Liver (tissue), 9 donors: ENCODE data around the gene SLFN12. TPM values are rescaled to one million over a fixed set of nuclear protein-coding genes. Genes with fewer than 3 reads are reported as not detected.

ENCODE experiments used
- DNase-seq: peaks from one replicate; pipeline ENCODE4 v3.0.0-alpha.2; 2017; ENCODE audit warnings: low spot score
- H3K27ac ChIP-seq, 2 donors: one replicate each; pipeline ENCODE4 v1.7.0; 2013; ENCODE audit warnings: inconsistent platforms in 2 of 2, low read length in 2 of 2, control low read depth in 1 of 2, low read depth in 1 of 2, mild to moderate bottlenecking in 1 of 2
- H3K27me3 ChIP-seq, 4 donors: one replicate each; pipeline versions ENCODE4 v1.6.1 to v1.7.0; 2013; ENCODE audit warnings: low read length in 3 of 4, inconsistent platforms in 1 of 4, mild to moderate bottlenecking in 1 of 4, moderate library complexity in 1 of 4; ENCODE audit not compliant: control insufficient read depth in 4 of 4, insufficient read depth in 4 of 4
- H3K36me3 ChIP-seq, 4 donors: one replicate each; pipeline versions ENCODE4 v1.6.1 to v1.7.0; 2013; ENCODE audit warnings: low read length in 3 of 4, mild to moderate bottlenecking in 3 of 4, low read depth in 1 of 4, moderate library complexity in 1 of 4; ENCODE audit not compliant: control insufficient read depth in 4 of 4, insufficient read depth in 3 of 4
- H3K4me1 ChIP-seq, 4 donors: one replicate each; pipeline versions ENCODE4 v1.6.1 to v1.7.0; 2013; ENCODE audit warnings: low read length in 3 of 4, mild to moderate bottlenecking in 3 of 4, moderate library complexity in 1 of 4; ENCODE audit not compliant: control insufficient read depth in 4 of 4, insufficient read depth in 4 of 4
- H3K4me3 ChIP-seq, 3 donors: one replicate each; pipeline versions ENCODE4 v1.6.1 to v1.7.0; 2013; ENCODE audit warnings: low read length in 3 of 3, control low read depth in 1 of 3, low read depth in 1 of 3, mild to moderate bottlenecking in 1 of 3
- H3K9ac ChIP-seq, 2 donors: one replicate each; pipeline ENCODE4 v1.7.0; 2013; ENCODE audit warnings: low read length in 2 of 2, mild to moderate bottlenecking in 2 of 2, moderate library complexity in 2 of 2, control low read depth in 1 of 2, low read depth in 1 of 2
- H3K9me3 ChIP-seq, 4 donors: one replicate each; pipeline versions ENCODE4 v1.6.1 to v1.7.0; 2013; ENCODE audit warnings: low read length in 3 of 4; ENCODE audit not compliant: control insufficient read depth in 4 of 4
- EGR1 ChIP-seq, 2 donors: IDR thresholded peaks; 2 replicates each; pipeline ENCODE4 v1.6.1; 2016 to 2018; ENCODE audit warnings: antibody characterized with exemption in 2 of 2, low read depth in 2 of 2
- FOXA1 ChIP-seq: IDR thresholded peaks from 2 replicates; pipeline ENCODE4 v1.6.1; 2016; ENCODE audit warnings: antibody characterized with exemption
- GABPA ChIP-seq, 2 donors: IDR thresholded peaks in 1 of 2; conservative IDR thresholded peaks in 1 of 2; 2 replicates each; pipeline ENCODE4 v1.6.1; 2016; ENCODE audit warnings: antibody characterized with exemption in 2 of 2, mild to moderate bottlenecking in 1 of 2, moderate library complexity in 1 of 2
- HNF4A ChIP-seq, 2 donors: conservative IDR thresholded peaks; 2 replicates each; pipeline ENCODE4 v1.6.1; 2016; ENCODE audit warnings: antibody characterized with exemption in 2 of 2, mild to moderate bottlenecking in 2 of 2
- HNF4G ChIP-seq: IDR thresholded peaks from 2 replicates; pipeline ENCODE4 v1.6.1; 2016; ENCODE audit warnings: antibody characterized with exemption
- JUND ChIP-seq, 2 donors: IDR thresholded peaks; 2 replicates each; pipeline ENCODE4 v1.6.1; 2016; ENCODE audit warnings: antibody characterized with exemption in 2 of 2
- RAD21 ChIP-seq, 2 donors: IDR thresholded peaks; 2 replicates each; pipeline ENCODE4 v1.6.1; 2016; ENCODE audit warnings: antibody characterized with exemption in 2 of 2, mild to moderate bottlenecking in 2 of 2
- RXRA ChIP-seq, 2 donors: IDR thresholded peaks; 2 replicates each; pipeline ENCODE4 v1.6.1; 2017 to 2018; ENCODE audit warnings: antibody characterized with exemption in 2 of 2, mild to moderate bottlenecking in 1 of 2
- SP1 ChIP-seq: IDR thresholded peaks from 2 replicates; pipeline ENCODE4 v1.6.1; 2018; ENCODE audit warnings: antibody characterized with exemption, mild to moderate bottlenecking
- TAF1 ChIP-seq: conservative IDR thresholded peaks from 2 replicates; pipeline ENCODE4 v1.6.1; 2016; ENCODE audit warnings: antibody characterized with exemption, mild to moderate bottlenecking
- YY1 ChIP-seq: IDR thresholded peaks from 2 replicates; pipeline ENCODE4 v1.6.1; 2016; ENCODE audit warnings: antibody characterized with exemption, mild to moderate bottlenecking
- WGBS: extraction: QIAGEN DNeasy Blood & Tissue Kit; methylation state at CpG from one replicate; pipeline ENCODE4 v1.1.7; 2013; 5-methylcytosine and 5-hydroxymethylcytosine counted together
- polyA plus RNA-seq, 2 donors: library from polyadenylated mRNA; stranded (reverse) in 1 of 2; unstranded in 1 of 2; fragments of 200-250 nt in 1 of 2; fragments of >200 nt in 1 of 2; fragmentation: Nextera tagmentation in 1 of 2; extraction: Ambion mirVana in 1 of 2; gene quantifications; one replicate each; pipeline versions ENCODE4 v1.2.1 to v1.2.3, GENCODE V29; 2013 to 2015
- total RNA-seq, 2 donors: library from RNA; depleted of rRNA; stranded (reverse); fragments of >200 nt; gene quantifications; one replicate each; pipeline ENCODE4 v1.2.3, GENCODE V29; 2014
- TF ChIP-seq, protein P1 (sequence below): fragments of 150-350 bp; IDR thresholded peaks from 2 replicates; pipeline ENCODE4 v1.5.1; 2017; ENCODE audit warnings: improper control_type of control experiment, low read depth, low read length; ENCODE audit not compliant: missing input control
- TF ChIP-seq, protein P2 (sequence below): IDR thresholded peaks from 2 replicates; pipeline ENCODE4 v1.6.1; 2016; ENCODE audit warnings: antibody characterized with exemption, mild to moderate bottlenecking
- TF ChIP-seq, protein P3 (sequence below): IDR thresholded peaks from 2 replicates; pipeline ENCODE4 v1.6.1; 2016; ENCODE audit warnings: antibody characterized with exemption
- donor health status: healthy.
- donor health status: healthy.
- donor health status: healthy.
- donor health status: healthy.
- donor health status: healthy.

SLFN12 gene
- total and polyA plus RNA-seq, 4 donors, result 0.91 to 5.0 (median 2.2) TPM

DNA sequence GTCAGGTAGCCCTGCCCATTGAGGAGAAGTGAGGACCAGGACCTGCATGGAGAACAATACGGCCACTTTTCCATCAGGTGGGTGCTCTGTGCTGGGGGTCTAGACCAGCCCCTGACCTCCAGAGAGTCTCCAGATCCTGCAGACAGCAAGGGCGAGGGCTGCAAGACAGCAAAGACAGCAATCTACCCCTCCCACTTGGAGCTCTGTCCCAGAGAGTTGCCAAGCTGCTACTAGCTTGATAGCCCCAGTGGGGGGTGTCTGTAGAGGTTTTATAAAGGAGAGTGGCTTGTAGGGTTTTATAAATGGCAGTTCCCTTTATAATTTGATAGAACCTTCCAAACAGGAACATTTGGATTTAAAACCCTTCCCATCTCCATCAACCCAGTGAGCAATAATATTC is 42.1 kb downstream of the SLFN12 start:
- TF ChIP-seq TAF1 (no peak), JUND (IDR thresholded peaks at IDR 0.05) (no peak), YY1 (no peak), RAD21 (IDR thresholded peaks at IDR 0.05) (no peak)
- Histone ChIP-seq H3K27me3 (peaks cover 0 to 9% (median 2%) of the 10 kb centered on the region in 4 donors), H3K9me3 (no peaks in the 10 kb centered on the region), H3K4me3 (no peak overlapping the region), H3K27ac (no peak overlapping the region), H3K4me1 (no peaks in the 10 kb centered on the region), H3K36me3 (no peaks in the 10 kb centered on the region), H3K9ac (no peak overlapping the region)
- WGBS, result 63% methylated on average over 2 of the region's 2 CpGs
- DNase-seq, result no peak

DNA sequence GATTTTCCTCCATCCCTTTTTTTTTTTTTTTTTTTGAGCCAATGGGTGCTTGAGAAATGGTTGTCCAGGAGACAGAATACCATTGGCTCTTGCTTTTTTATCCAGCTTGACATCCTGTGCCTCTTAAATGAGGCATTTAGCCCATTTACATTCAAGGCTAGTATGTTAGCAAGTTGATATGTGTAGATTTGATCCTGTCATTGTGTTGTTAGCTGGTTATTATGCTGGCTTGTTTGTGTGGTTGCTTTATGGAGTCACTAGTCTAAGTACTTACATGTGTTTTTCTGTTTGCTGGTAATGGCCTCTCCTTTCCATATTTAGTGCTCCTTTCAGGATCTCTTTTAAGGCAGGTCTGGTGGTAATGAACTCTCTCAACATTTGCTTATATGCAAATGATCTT is 44.8 kb downstream of the SLFN12 start:
- no peak for TF ChIP-seq HNF4G
- no peak for TF ChIP-seq YY1
- TF ChIP-seq, protein P1, sequence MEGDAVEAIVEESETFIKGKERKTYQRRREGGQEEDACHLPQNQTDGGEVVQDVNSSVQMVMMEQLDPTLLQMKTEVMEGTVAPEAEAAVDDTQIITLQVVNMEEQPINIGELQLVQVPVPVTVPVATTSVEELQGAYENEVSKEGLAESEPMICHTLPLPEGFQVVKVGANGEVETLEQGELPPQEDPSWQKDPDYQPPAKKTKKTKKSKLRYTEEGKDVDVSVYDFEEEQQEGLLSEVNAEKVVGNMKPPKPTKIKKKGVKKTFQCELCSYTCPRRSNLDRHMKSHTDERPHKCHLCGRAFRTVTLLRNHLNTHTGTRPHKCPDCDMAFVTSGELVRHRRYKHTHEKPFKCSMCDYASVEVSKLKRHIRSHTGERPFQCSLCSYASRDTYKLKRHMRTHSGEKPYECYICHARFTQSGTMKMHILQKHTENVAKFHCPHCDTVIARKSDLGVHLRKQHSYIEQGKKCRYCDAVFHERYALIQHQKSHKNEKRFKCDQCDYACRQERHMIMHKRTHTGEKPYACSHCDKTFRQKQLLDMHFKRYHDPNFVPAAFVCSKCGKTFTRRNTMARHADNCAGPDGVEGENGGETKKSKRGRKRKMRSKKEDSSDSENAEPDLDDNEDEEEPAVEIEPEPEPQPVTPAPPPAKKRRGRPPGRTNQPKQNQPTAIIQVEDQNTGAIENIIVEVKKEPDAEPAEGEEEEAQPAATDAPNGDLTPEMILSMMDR, result no peak
- TF ChIP-seq RAD21 (IDR thresholded peaks at IDR 0.05), result no peak
- H3K4me3 ChIP-seq, result no peak overlapping the region
- peaks cover 0 to 6% (median 2%) of the 10 kb centered on the region in 4 donors for H3K27me3 ChIP-seq
- no peak overlapping the region for H3K9ac ChIP-seq
- H3K27ac ChIP-seq, result no peak overlapping the region
- no peak for DNase-seq
- H3K4me1 ChIP-seq, result no peaks in the 10 kb centered on the region
- H3K36me3 ChIP-seq, result no peaks in the 10 kb centered on the region
- H3K9me3 ChIP-seq, result no peaks in the 10 kb centered on the region

DNA sequence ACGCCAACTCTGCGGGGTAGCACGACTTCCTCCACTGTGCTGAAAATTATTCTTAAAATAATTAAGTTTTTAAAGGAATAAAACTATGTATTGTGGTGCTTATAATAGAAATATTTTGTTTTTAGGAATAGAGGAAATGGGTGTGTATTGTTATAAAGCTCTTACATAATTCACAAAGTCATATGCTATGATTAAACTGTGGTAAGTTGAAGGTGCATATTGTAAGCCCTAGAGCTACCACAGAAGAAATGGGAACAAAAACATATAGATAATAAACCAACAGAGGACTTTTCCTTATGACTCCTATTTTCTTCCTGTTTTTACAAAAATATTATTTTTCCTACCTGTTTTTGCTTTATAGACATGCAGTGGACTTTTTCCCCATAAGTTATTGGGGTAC is 54.6 kb downstream of the SLFN12 start:
- Histone ChIP-seq H3K9me3 (no peaks in the 10 kb centered on the region), H3K27me3 (peaks cover 0 to 9% (median under 1%) of the 10 kb centered on the region in 4 donors), H3K36me3 (no peaks in the 10 kb centered on the region), H3K4me3 (no peak overlapping the region), H3K4me1 (peaks cover 1 to 13% (median 8%) of the 10 kb centered on the region in 4 donors), H3K27ac (no peak overlapping the region), H3K9ac (no peak overlapping the region)
- WGBS, result 83% methylated on average over 3 of the region's 3 CpGs
- DNase-seq, result no peak
- TF ChIP-seq HNF4A (conservative IDR thresholded peaks at IDR 0.05), result no peak
- TF ChIP-seq, protein P2, sequence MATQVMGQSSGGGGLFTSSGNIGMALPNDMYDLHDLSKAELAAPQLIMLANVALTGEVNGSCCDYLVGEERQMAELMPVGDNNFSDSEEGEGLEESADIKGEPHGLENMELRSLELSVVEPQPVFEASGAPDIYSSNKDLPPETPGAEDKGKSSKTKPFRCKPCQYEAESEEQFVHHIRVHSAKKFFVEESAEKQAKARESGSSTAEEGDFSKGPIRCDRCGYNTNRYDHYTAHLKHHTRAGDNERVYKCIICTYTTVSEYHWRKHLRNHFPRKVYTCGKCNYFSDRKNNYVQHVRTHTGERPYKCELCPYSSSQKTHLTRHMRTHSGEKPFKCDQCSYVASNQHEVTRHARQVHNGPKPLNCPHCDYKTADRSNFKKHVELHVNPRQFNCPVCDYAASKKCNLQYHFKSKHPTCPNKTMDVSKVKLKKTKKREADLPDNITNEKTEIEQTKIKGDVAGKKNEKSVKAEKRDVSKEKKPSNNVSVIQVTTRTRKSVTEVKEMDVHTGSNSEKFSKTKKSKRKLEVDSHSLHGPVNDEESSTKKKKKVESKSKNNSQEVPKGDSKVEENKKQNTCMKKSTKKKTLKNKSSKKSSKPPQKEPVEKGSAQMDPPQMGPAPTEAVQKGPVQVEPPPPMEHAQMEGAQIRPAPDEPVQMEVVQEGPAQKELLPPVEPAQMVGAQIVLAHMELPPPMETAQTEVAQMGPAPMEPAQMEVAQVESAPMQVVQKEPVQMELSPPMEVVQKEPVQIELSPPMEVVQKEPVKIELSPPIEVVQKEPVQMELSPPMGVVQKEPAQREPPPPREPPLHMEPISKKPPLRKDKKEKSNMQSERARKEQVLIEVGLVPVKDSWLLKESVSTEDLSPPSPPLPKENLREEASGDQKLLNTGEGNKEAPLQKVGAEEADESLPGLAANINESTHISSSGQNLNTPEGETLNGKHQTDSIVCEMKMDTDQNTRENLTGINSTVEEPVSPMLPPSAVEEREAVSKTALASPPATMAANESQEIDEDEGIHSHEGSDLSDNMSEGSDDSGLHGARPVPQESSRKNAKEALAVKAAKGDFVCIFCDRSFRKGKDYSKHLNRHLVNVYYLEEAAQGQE, result no peak
- no peak for TF ChIP-seq EGR1 (IDR thresholded peaks at IDR 0.05; ENCODE audit: low read depth in 2 of 2)
- no peak for TF ChIP-seq FOXA1
- no peak for TF ChIP-seq SP1
- no peak for TF ChIP-seq JUND (IDR thresholded peaks at IDR 0.05)
- TF ChIP-seq, protein P3, sequence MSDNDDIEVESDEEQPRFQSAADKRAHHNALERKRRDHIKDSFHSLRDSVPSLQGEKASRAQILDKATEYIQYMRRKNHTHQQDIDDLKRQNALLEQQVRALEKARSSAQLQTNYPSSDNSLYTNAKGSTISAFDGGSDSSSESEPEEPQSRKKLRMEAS, result no peak
- no peak for TF ChIP-seq RXRA (IDR thresholded peaks at IDR 0.05)
- TF ChIP-seq GABPA (IDR thresholded peaks at IDR 0.05 in 1 of 2, conservative IDR thresholded peaks at IDR 0.05 in 1 of 2), result no peak
- no peak for TF ChIP-seq RAD21 (IDR thresholded peaks at IDR 0.05)
